NCI-H128 (cell line): Measurements from ENCODE around the gene XPO6.

Experiments
- DNase-seq: peaks from one replicate; lab custom pipeline; 2025; ENCODE audit not compliant: unreplicated experiment; lab: John Stamatoyannopoulos, UW

XPO6 gene

GRCh38 chr16:28091656-28092055, 120.1 kb downstream of the XPO6 start:
- no peak for DNase-seq

GRCh38 chr16:28090646-28091377, 121.0 kb downstream of the XPO6 start:
- DNase-seq: no peak

GRCh38 chr16:28089992-28090365, 121.8 kb downstream of the XPO6 start:
- no peak for DNase-seq

- no peak for DNase-seq
These were observed 122.4 kb downstream of the XPO6 start for GRCh38 chr16:28089205-28089991.

- no peak for DNase-seq
These were observed 124.0 kb downstream of the XPO6 start for GRCh38 chr16:28087675-28088300.

GRCh38 chr16:28087140-28087660, 124.6 kb downstream of the XPO6 start:
- DNase-seq: no peak

GRCh38 chr16:28086186-28087139, 125.3 kb downstream of the XPO6 start:
- no peak for DNase-seq

- no peak for DNase-seq
These were observed 126.2 kb downstream of the XPO6 start for GRCh38 chr16:28085389-28086171.

GRCh38 chr16:28084209-28084608, 127.6 kb downstream of the XPO6 start:
- no peak for DNase-seq

GRCh38 chr16:28082624-28083023, 129.1 kb downstream of the XPO6 start:
- DNase-seq: no peak

GRCh38 chr16:28081391-28081968, 130.3 kb downstream of the XPO6 start:
- DNase-seq: no peak

- no peak for DNase-seq
These were observed 133.5 kb downstream of the XPO6 start for GRCh38 chr16:28078261-28078660.

GRCh38 chr16:28073836-28074235, 137.9 kb downstream of the XPO6 start:
- no peak for DNase-seq

- DNase-seq: no peak
These were observed 139.7 kb downstream of the XPO6 start for GRCh38 chr16:28072087-28072486.

- DNase-seq: no peak
These were observed 141.6 kb downstream of the XPO6 start for GRCh38 chr16:28069971-28070794.

- no peak for DNase-seq
These were observed 142.8 kb downstream of the XPO6 start for GRCh38 chr16:28068976-28069375.

- DNase-seq: no peak
These were observed 144.0 kb downstream of the XPO6 start for GRCh38 chr16:28067604-28068379.

GRCh38 chr16:28064706-28065249, 147.0 kb downstream of the XPO6 start:
- DNase-seq: no peak
